GM21717 (cell line): Measurements from ENCODE around the gene NFE2L2.
"Not testable (repeated sequence)": the region's sequence is repeated elsewhere in the genome, so short reads cannot be mapped to it uniquely, and the experiment has no call there.

Source experiments
- ATAC-seq: cut with Tn5 transposase; IDR thresholded peaks from one replicate; pipeline ENCODE4 v1.9.1; 2021; ENCODE audit warnings: mild to moderate bottlenecking, moderate library complexity; ENCODE audit not compliant: unreplicated experiment

Gene NFE2L2

GRCh38 chr2:177258059-177258458 is 6.5 kb downstream of the NFE2L2 start:
- no peak for ATAC-seq

DNA sequence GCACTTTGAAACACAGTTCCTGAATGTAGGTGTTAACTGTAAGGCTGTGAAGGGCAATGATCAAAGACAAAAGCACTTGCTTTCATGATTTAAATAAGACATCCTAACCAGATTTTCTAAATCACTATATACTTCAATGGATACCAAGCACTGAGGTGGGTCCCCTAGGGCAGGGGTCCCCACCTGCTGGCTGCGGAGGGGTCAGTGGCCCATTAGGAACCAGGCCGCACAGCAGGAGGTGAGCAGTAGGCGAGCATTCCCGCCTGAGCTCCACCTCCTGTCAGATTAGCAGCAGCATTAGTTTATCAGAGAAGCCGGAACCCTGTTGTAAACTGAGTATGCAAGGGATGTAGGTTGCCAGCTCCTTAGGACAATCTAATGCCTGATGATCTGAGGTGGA is 7.1 kb downstream of the NFE2L2 start:
- no peak for ATAC-seq

DNA sequence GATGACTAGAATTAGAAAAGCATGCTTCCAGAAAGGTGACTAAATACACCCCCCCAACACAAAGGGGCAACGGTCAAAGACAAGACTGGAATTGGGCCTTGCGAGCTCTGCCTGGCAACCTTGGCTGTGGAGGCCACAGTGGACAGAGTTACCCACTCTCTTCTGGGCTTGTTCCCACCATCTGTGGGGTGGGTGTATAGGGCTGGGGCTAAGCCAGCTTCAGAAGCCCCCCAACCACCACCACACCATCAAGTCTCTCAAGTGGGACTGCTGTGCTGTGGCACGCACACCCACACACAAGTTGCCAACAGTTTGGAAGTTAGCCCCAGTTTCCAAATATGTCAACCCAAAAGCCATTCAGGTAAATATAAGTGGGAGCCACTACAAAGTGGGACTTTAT is 7.8 kb downstream of the NFE2L2 start:
- no peak for ATAC-seq

DNA sequence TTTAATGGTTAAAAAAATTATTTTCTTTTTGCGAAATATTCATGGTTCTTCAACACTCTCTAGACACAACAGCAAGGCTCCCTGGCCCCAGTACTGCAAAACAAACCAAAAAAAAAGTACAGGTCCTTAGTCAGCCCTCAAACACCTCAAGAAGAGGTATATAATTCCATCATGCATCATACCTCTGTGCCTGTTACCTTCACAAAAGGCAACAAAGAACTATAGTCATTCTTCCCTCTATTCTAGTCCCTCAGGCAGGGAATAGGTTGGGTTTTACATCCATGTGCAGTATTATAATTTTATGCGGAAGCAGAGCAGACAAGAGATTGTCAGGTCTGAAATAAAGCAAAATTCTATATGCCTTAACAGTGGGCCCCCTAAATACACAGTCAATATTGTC is 8.5 kb downstream of the NFE2L2 start:
- ATAC-seq: no peak

DNA sequence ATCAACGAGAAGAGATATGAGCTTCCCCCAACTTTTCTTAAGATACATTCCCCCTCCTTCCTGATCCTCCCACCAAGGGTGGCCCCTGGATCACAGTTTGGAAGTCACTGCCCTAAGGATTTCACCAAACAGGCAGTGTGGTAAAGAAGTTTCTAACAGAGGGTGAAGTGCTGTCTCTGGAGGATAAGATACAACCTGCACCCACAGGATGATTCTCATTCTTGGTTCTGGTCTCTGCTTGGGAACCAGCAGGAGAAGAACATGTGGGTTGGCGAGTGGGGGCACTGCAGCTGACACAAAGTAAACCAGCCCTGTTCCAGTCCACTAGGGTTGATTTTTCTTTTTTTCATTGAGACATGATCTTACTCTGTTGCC is 9.3 kb downstream of the NFE2L2 start:
- no peak for ATAC-seq

GRCh38 chr2:177254433-177255226 is 9.9 kb downstream of the NFE2L2 start:
- ATAC-seq: no peak

DNA sequence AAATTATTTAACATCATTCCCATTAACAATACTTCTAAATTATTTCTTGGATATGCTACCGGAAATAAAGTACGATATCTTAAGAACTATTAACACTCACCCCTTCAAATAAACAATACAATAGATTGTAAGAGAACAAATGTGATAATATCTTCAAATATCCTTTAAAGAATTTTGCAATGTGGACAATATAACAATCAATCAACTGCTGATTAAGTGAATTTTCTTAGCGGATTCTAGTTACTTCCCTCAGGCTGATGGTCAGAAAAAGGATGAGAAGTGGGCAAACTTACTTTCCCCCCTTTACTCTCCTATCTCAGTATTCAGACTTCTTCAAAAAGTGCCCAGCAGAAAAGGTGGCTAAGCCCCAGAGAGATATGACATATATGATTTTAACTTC is 10.8 kb downstream of the NFE2L2 start:
- ATAC-seq: no peak

DNA sequence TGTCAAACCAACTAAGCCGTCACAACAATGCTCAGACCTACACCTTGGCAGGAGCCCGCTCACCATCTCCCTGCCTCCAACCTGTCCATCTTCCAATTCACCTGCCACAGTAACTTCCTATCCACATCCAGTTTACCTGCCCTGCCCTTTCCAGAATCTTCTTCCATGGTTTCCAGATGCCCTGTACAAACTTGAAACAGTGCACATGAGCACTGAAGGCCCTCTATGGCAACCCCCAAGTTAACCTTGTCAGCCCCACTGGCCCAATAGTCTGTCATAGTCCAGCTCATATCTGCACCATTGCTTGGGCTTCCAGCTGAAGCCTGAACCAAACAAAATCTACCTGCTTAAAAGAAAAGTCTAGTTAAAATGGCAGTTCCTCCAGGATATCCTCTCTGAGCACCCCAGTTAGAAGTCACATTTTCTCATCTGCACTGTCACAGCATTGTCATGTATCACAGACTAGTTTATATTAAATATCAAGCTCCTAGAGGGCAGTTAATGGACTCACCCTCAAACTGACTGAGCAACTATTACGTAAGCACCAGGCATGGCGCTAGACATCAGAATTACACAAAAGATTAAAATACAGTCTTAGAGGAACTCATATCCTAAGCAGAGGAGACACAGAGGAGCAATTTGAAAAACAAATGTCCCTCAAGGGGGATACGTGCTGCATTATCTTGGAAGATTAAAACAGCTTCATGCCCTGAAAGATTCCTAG is 11.6 kb downstream of the NFE2L2 start:
- no peak for ATAC-seq

DNA sequence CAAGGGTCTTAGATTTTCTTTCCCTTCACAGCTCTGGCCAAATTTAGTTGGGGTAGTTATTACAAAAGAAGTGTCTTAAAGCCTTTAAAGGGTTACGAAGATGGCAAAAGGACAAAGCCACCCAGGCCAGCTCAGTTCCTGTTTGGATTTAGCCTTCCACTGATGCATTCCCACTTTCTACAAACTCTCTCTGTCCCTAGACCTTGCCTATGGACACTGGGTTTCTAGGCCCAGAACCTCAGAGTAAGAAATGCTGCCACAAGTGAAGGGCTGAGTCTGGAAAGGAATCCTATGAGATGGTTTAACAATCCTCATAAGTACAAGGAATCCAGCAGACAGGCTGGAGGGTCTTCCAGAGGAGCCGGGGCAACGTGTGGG is 13.4 kb downstream of the NFE2L2 start:
- no peak for ATAC-seq

DNA sequence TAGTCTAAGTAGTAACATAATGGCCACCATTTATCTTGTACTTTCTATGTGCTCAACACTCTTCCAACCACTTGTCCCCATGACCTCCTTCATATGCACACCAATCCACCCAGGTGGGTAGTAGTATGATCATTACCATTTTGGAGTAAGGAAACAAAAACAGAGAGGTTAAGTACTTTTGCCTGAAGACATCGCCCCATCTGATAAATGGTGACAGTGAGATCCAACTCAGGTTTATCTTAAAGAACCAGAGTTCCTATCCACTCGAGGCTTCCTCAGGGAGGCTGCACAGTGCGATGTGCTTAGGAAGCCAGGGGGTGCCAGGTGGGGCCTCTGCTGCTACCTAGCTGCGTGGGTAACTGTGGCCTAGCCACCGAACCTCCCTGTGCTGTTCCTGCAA is 14.1 kb downstream of the NFE2L2 start:
- no peak for ATAC-seq

DNA sequence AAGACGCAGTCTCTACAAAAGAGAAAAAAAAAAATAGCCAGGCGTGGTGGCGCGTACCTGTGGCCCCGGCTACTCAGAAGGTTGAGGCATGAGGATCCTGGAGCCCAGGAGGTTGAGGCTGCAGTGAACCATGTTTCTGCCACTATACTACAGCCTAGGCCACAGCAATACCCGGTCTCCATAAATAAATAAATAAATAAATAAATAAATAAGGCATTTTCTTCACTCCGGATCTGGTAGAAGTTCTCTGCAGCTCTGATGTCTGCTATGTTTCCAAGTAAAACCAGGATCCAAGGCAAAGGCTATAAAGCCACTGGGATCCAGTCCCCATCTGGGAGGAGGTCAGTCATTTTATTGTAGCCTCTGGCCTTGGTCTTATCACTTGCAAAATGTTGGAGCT is 15.5 kb downstream of the NFE2L2 start:
- ATAC-seq: no peak

DNA sequence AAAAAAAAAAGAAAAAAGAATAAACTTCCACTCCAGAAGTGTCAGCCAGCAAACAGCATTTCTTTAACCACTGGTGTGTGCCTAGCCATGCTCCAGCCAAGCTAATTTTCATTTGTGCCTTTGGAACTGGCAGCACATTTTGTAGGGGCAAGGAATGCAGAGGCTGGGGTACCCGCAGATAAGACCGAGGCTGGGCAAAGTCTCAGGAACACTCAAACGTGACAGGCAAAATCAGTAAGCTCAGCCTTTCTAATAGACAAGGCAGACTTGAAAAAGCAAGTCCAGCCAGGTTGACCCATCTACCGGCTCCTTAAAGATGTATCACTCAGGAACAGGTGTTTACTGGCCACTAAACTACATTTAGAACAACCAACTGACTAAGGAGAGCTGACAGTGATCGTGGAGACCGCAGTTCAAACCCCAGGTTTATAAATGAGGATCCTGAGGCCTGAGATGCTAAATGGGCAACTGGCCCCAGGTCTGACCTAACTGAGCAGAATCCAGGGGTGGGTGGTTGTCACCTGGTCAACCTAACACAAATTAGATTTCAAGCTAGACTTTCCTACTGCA is 16.7 kb downstream of the NFE2L2 start:
- no peak for ATAC-seq

DNA sequence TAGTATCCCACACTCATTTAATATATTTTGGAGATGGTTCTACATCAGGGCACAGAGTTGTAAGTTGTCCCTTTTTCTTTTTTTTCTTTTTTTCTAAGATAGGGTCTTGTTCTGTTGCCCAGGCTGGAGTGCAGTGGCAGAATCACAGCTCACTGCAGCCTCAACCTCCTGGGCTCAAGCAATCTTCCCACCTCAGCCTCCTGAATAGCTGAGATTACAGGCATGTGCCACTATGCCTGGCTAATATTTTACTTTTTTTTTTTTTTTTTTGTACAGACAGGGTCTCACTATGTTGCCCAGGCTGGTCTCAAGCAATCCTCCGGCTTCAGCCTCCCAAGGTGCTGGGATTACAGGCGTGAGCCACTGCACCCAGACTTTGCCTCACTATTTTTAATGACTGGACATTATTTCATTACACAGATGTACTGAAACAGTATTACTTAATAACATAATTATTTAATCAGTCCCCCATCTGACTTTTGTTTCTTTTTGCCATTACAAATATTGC is 17.9 kb downstream of the NFE2L2 start:
- ATAC-seq: not testable (repeated sequence)

DNA sequence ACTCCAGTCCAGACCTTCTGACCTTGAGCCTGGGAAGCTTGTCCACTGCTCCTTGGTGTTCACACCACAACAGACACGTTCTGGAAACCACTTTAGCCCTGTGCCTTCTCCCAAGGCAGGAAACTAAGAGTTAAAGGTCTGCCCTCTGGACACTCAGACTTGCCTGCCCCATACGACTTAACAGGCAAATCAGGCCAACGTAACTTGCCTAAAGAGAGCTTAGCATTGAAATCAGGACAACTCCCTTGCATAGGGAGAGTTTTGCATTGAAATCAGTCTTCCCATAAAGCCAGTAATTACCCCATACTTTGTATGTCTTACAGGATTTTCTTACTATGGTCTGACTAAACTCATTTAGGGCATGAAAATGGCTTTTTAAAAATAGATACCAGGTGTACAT is 18.5 kb downstream of the NFE2L2 start:
- ATAC-seq: no peak

DNA sequence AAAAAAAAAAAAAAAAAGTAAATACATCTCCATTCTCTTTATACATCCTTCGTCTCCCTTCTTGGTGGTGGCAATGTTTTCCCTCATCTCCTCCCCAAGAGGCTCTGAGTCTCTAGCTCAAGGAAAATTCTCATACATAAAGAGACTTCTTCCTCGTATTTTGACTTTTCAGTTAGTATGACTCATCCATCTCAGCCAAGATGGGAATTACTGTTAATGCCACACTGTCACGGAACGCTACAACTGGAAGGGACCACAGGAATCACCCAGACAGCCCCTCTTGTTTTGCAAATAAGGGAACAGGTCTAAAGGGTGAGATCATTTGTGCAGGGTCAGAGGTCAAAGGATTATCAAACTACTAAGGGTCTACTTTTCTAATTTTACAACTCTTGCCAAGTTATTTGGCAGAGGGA is 19.5 kb downstream of the NFE2L2 start:
- ATAC-seq: no peak

DNA sequence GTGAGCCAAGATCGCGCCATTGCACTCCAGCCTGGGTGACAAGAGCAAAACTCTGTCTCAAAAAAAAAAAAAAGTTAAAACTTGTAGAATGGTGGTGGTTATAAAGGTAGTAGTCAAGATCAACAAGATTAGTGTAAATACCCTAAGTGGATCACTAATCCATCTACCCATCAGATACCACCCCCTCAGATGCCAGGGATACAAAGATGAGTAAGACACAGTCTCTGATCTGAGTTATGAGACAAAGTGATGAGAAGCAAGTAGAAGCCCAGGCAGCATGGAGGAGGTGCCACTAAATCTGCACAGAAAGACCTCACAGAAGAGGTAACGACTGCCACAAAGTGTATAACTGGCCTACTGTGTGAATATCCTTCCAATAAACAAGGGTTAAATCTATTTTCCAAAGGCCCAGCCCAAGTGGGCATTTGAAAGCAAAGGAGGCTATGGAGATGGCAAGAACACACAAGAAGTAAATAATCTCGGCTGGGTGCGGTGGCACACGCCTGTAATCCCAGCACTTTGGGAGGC is 20.2 kb downstream of the NFE2L2 start:
- ATAC-seq: no peak

DNA sequence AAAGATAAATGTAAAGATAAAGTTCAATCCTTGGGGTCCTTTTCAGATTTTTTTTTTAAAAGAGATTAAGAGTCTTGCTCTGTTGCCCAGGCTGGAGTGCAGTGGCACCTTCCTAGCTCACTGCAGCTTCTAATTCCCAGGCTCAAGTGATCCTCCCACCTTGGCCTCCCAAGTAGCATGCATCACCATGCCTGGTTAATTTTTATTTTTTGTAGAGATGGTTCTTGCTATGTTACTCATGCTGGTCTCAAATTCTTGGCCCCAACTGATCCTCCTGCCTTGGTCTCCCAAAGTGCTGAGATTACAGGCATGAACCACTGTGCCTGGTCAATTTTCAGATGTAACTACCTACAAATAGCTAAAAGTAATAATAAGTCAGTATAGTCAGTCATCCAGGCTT is 21.1 kb downstream of the NFE2L2 start:
- ATAC-seq: no peak

DNA sequence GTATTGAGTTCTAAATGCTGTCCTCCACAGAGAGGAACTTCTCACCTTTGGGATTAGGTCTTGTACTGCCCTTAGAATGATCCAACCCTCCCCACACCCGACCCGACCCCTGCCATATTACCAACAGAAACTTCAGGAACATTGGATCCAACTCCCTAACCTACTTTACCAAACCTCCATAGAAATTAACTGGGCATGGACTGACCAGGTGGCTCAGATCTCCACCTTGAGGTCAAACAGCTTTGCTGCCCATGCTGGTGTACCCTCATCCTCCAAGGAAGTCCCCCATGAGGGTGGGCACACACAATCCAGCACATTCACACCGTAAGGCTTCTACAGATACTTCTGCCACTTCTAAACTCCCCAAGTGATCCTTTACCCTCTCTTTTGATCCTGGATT is 21.5 kb downstream of the NFE2L2 start:
- no peak for ATAC-seq

GRCh38 chr2:177242121-177242987 is 22.2 kb downstream of the NFE2L2 start:
- ATAC-seq: no peak

GRCh38 chr2:177241711-177242120 is 22.8 kb downstream of the NFE2L2 start:
- ATAC-seq: no peak
